ENCODE data around the gene ZBTB1. TPM values are rescaled to one million over a fixed set of nuclear protein-coding genes. Genes with fewer than 3 reads are reported as not detected.

The ZBTB1 gene
- total RNA-seq, 1 experiment from 2014 or later = 37.8 TPM

- no peak overlapping the region for H2BK5ac ChIP-seq (ENCODE audit: insufficient read length, low read length)
- no peak overlapping the region for H3K18ac ChIP-seq (ENCODE audit: insufficient read length, low read depth, low read length)
- H2BK120ac ChIP-seq (ENCODE audit: low read depth, low read length, poor library complexity, severe bottlenecking) = no peak overlapping the region
- no peak overlapping the region for H3T11ph ChIP-seq (ENCODE audit: low read length)
- H3K23ac ChIP-seq (ENCODE audit: insufficient read length, low read depth, low read length) = no peak overlapping the region
- no peak overlapping the region for H3K4me2 ChIP-seq (ENCODE audit: insufficient read depth, insufficient read length, low read length)
- DNase-seq = no peak
- no peaks in the 10 kb centered on the region for H3K23me2 ChIP-seq (ENCODE audit: insufficient read length, low read depth, low read length, poor library complexity, severe bottlenecking)
- H3K4ac ChIP-seq (ENCODE audit: low read depth, low read length) = no peak overlapping the region
- no peak overlapping the region for H3K56ac ChIP-seq (ENCODE audit: insufficient read length, low read depth, low read length)
- no peak overlapping the region for H4K8ac ChIP-seq (replicated peaks; ENCODE audit: insufficient read length, low read depth, low read length)
- no peaks in the 10 kb centered on the region for H3K27me3 ChIP-seq (ENCODE audit: insufficient read depth, low read length)
- H3K9ac ChIP-seq (ENCODE audit: extremely low read depth, insufficient read length, low read length) = no peak overlapping the region
- WGBS (ENCODE audit: extremely low coverage, insufficient read length, low lambda C conversion rate) = no CpG with 5 or more reads among the region's 4 CpGs
- H4K91ac ChIP-seq (ENCODE audit: insufficient read length, low read depth, low read length) = no peak overlapping the region
- H3K79me2 ChIP-seq (ENCODE audit: insufficient read depth, low read length) = no peaks in the 10 kb centered on the region
- H3K9me3 Mint-ChIP-seq = peaks cover 14% of the 10 kb centered on the region in 2 experiments
- H3K27ac ChIP-seq (ENCODE audit: insufficient read length, low read depth, low read length) = no peak overlapping the region
- no peaks in the 10 kb centered on the region for H4K20me1 ChIP-seq (ENCODE audit: control insufficient read depth, insufficient read depth, insufficient read length)
- H3K27me3 Mint-ChIP-seq (ENCODE audit: low read depth) = peaks cover 2% of the 10 kb centered on the region; the same call in 1 of the 2 replicates
- H3K4me1 Mint-ChIP-seq = peaks cover 16% of the 10 kb centered on the region in 2 experiments
- no peaks in the 10 kb centered on the region for H3K79me1 ChIP-seq (ENCODE audit: insufficient read depth, low read depth, low read length, poor library complexity, severe bottlenecking)
- no peak overlapping the region for H2BK15ac ChIP-seq (ENCODE audit: low read depth, low read length)
- TF ChIP-seq CTCF (conservative IDR thresholded peaks at IDR 0.05) = no peak
- H2BK20ac ChIP-seq (ENCODE audit: low read depth, low read length, poor library complexity, severe bottlenecking) = no peak overlapping the region
- no peak overlapping the region for H2BK12ac ChIP-seq (ENCODE audit: insufficient read length, low read depth, low read length)
- H2AK5ac ChIP-seq (ENCODE audit: insufficient read length, low read length) = no peak overlapping the region
- H4K5ac ChIP-seq (ENCODE audit: insufficient read length, low read depth, low read length) = no peak overlapping the region
- peak overlapping the region in 1 of 3 experiments; percentile 43; a peak in 3 of 7 replicates for H3K27ac Mint-ChIP-seq
- H3K9me3 ChIP-seq (ENCODE audit: control insufficient read depth, low read depth, low read length) = no peaks in the 10 kb centered on the region
- H3K36me3 Mint-ChIP-seq (ENCODE audit: insufficient read depth in 1 of 3, low read depth in 3 of 3) = peaks cover 11 to 14% (median 13%) of the 10 kb centered on the region in 3 experiments; a peak in 6 of 7 replicates
- no peak overlapping the region for H3K4me3 Mint-ChIP-seq
- H2AFZ ChIP-seq (ENCODE audit: low read length) = no peak overlapping the region
- no peaks in the 10 kb centered on the region for H3K4me1 ChIP-seq (ENCODE audit: insufficient read depth, low read length)
- no peak overlapping the region for H3K14ac ChIP-seq (ENCODE audit: insufficient read depth, low read length)
Observed at GRCh38 chr14:64536488-64537245, 32.1 kb downstream of the ZBTB1 start.
